SK-N-SH treated with all-trans-retinoic acid at 6 μM for 48 hours (cell line): ENCODE data around the gene RPP25L.
A peak's percentile ranks its signal among the peaks of the same experiment; 100 is the strongest.

Experiments used
- ATAC-seq: fragments of 200-7000 bp; cut with Tn5 transposase; 3 replicates; pipeline ENCODE4 v1.9.1; 2020; ENCODE audit warnings: mild to moderate bottlenecking, moderate library complexity
- ARNTL ChIP-seq: fragments of 450-650 bp; formaldehyde crosslinking; IDR thresholded peaks from 2 replicates; pipeline ENCODE4 v1.5.0; 2020; ENCODE audit warnings: low read depth, mild to moderate bottlenecking, moderate library complexity, borderline replicate concordance
- BACH2 ChIP-seq: fragments of 250-450 bp; sonication (Bioruptor Pico); IDR thresholded peaks from 2 replicates; pipeline ENCODE4 v1.9.0; 2021; ENCODE audit warnings: mild to moderate bottlenecking, borderline replicate concordance
- CREB5 ChIP-seq: fragments of 250-450 bp; sonication (Bioruptor Pico); IDR thresholded peaks from 2 replicates; pipeline ENCODE4 v1.5.1; 2020; ENCODE audit warnings: low read depth, mild to moderate bottlenecking, moderate library complexity
- CSDC2 ChIP-seq: fragments of 250-450 bp; sonication (Bioruptor Pico); IDR thresholded peaks from 2 replicates; pipeline ENCODE4 v1.5.0; 2020; ENCODE audit warnings: mild to moderate bottlenecking, moderate library complexity
- ESRRG ChIP-seq: fragments of 250-450 bp; sonication (Bioruptor Pico); IDR thresholded peaks from 2 replicates; pipeline ENCODE4 v1.6.1; 2021; ENCODE audit warnings: mild to moderate bottlenecking
- GLIS3 ChIP-seq: fragments of 250-450 bp; sonication (Bioruptor Pico); IDR thresholded peaks from 2 replicates; pipeline ENCODE4 v1.5.0; 2020; ENCODE audit warnings: mild to moderate bottlenecking, moderate library complexity
- ISL1 ChIP-seq: fragments of 250-450 bp; sonication (Bioruptor Pico); IDR thresholded peaks from 2 replicates; pipeline ENCODE4 v2.1.2; 2022; ENCODE audit warnings: mild to moderate bottlenecking, moderate library complexity
- OSR1 ChIP-seq: fragments of 250-450 bp; sonication (Bioruptor Pico); IDR thresholded peaks from 2 replicates; pipeline ENCODE4 v1.8.0; 2022; ENCODE audit warnings: moderate library complexity, mild to moderate bottlenecking, inconsistent platforms
- PATZ1 ChIP-seq: fragments of 250-450 bp; sonication (Bioruptor Pico); IDR thresholded peaks from 2 replicates; pipeline ENCODE4 v1.8.0; 2020; ENCODE audit warnings: mild to moderate bottlenecking, moderate library complexity, borderline replicate concordance
- PPARA ChIP-seq: fragments of 250-450 bp; sonication (Bioruptor Pico); IDR thresholded peaks from 2 replicates; pipeline ENCODE4 v1.5.0; 2020; ENCODE audit warnings: mild to moderate bottlenecking, borderline replicate concordance
- RARB ChIP-seq: fragments of 250-450 bp; sonication (Bioruptor Pico); IDR thresholded peaks from 2 replicates; pipeline ENCODE4 v1.8.0; 2021; ENCODE audit warnings: mild to moderate bottlenecking, moderate library complexity
- TSHZ2 ChIP-seq: fragments of 250-450 bp; sonication (Bioruptor Pico); IDR thresholded peaks from 2 replicates; pipeline ENCODE4 v1.5.0; 2020; ENCODE audit warnings: mild to moderate bottlenecking, moderate library complexity
- ZC3H10 ChIP-seq: fragments of 250-450 bp; sonication (Bioruptor Pico); IDR thresholded peaks from 2 replicates; pipeline ENCODE4 v1.5.1; 2021; ENCODE audit warnings: mild to moderate bottlenecking, moderate library complexity
- ZFP3 ChIP-seq: fragments of 250-450 bp; sonication (Bioruptor Pico); IDR thresholded peaks from 2 replicates; pipeline ENCODE4 v1.5.0; 2020; ENCODE audit warnings: mild to moderate bottlenecking, moderate library complexity
- ZFP30 ChIP-seq: fragments of 450-650 bp; formaldehyde crosslinking; IDR thresholded peaks from 2 replicates; pipeline ENCODE4 v1.5.0; 2022; ENCODE audit warnings: mild to moderate bottlenecking, moderate library complexity
- ZNF565 ChIP-seq: fragments of 450-650 bp; formaldehyde crosslinking; conservative IDR thresholded peaks from 2 replicates; pipeline ENCODE4 v1.5.0; 2020; ENCODE audit warnings: low read depth, mild to moderate bottlenecking, moderate library complexity
- ZNF70 ChIP-seq: fragments of 450-650 bp; formaldehyde crosslinking; IDR thresholded peaks from 2 replicates; pipeline ENCODE4 v1.5.0; 2020; ENCODE audit warnings: mild to moderate bottlenecking, moderate library complexity

Gene RPP25L

GRCh38 chr9:34591917-34592866 is 19.7 kb downstream of the RPP25L start:
- no peak for TF ChIP-seq RARB
- no peak for TF ChIP-seq PATZ1 (CRISPR knock-in tag)
- no peak for TF ChIP-seq ZFP3 (CRISPR knock-in tag)
- TF ChIP-seq CSDC2 (CRISPR knock-in tag), result no peak
- TF ChIP-seq ARNTL (CRISPR knock-in tag), result no peak

GRCh38 chr9:34591248-34591916 is 20.5 kb downstream of the RPP25L start:
- ATAC-seq, result peak; percentile 97
- TF ChIP-seq ISL1 (no peak), ZC3H10 (CRISPR knock-in tag) (no peak), PPARA (CRISPR knock-in tag) (no peak), GLIS3 (CRISPR knock-in tag) (no peak), BACH2 (CRISPR knock-in tag) (no peak), TSHZ2 (no peak), CREB5 (no peak), ESRRG (CRISPR knock-in tag) (no peak)

More at GRCh38 chr9:34591917-34592866, 19.7 kb downstream of the RPP25L start:
- ATAC-seq, result no peak; the same call in 2 of the 3 replicates

GRCh38 chr9:34590381-34591247 is 21.3 kb downstream of the RPP25L start:
- no peak; the same call in 2 of the 3 replicates for ATAC-seq
- TF ChIP-seq RARB (no peak), OSR1 (CRISPR knock-in tag) (no peak), ESRRG (CRISPR knock-in tag) (no peak), CSDC2 (CRISPR knock-in tag) (no peak), BACH2 (CRISPR knock-in tag) (no peak), GLIS3 (CRISPR knock-in tag) (no peak), ZFP30 (CRISPR knock-in tag) (no peak)

- no peak for TF ChIP-seq ZNF70 (CRISPR knock-in tag)
- 0 out of 2 replicates have a peak, but pooled peaks have one; percentile 21 for TF ChIP-seq ZNF565 (CRISPR knock-in tag)
- no peak for TF ChIP-seq ISL1
- no peak for ATAC-seq
These were observed 22.1 kb downstream of the RPP25L start, which contains the start of gene CNTFR for GRCh38 chr9:34589636-34590380. Gene CNTFR (minus strand): TSS chr9:34589724. CDS start chr9:34568981, 20,743 bp downstream.
